OCI-LY7 (cell line): ENCODE results near the gene PFKP. TPM values are rescaled to one million over a fixed set of nuclear protein-coding genes. Genes with fewer than 3 reads are reported as not detected.

Experiments used
- BruUV-seq: library from RNA; stranded (reverse); fragments of 400-500 nt; replicated peaks from 2 replicates; lab custom pipeline; 2021; lab: Mats Ljungman, UMichigan
- CTCF ChIA-PET: fragments of 300-600 bp; sonication (Branson Sonifier 250); formaldehyde crosslinking; loops from one replicate; lab custom pipeline; 2022; ENCODE audit warnings: antibody characterized with exemption; ENCODE audit not compliant: unreplicated experiment; lab: Charles Lee
- POLR2A ChIA-PET: fragments of 300-600 bp; sonication (Branson Sonifier 250); formaldehyde crosslinking; loops from one replicate; lab custom pipeline; 2022; ENCODE audit warnings: antibody characterized with exemption; lab: Charles Lee
- DNase-seq: peaks from one replicate; pipeline ENCODE4 v3.0.0-alpha.2; 2015; ENCODE audit warnings: low spot score
- H2AFZ ChIP-seq: fragments of 200-600 bp; sonication (generic), shearing (Covaris generic); 2 replicates; pipeline ENCODE4 v1.6.1; 2014; ENCODE audit warnings: mild to moderate bottlenecking, antibody characterized with exemption, low read length, moderate library complexity
- H3K27ac ChIP-seq: fragments of 200-600 bp; sonication (generic); 2 replicates; pipeline ENCODE4 v1.5.1; 2014; ENCODE audit warnings: mixed run types, low read depth, mild to moderate bottlenecking, moderate library complexity, low read length, inconsistent platforms; ENCODE audit not compliant: poor library complexity, severe bottlenecking
- H3K36me3 ChIP-seq: fragments of 200-600 bp; sonication (generic); 2 replicates; pipeline ENCODE4 v1.6.1; 2014; ENCODE audit warnings: mild to moderate bottlenecking, antibody characterized with exemption, low read length, moderate library complexity, mixed read lengths; ENCODE audit not compliant: insufficient read depth
- H3K4me1 ChIP-seq: fragments of 200-600 bp; sonication (generic); 2 replicates; pipeline ENCODE4 v1.5.1; 2014; ENCODE audit warnings: mild to moderate bottlenecking, low read length; ENCODE audit not compliant: insufficient read depth, poor library complexity, severe bottlenecking
- H3K4me2 ChIP-seq: fragments of 200-600 bp; sonication (generic); 2 replicates; pipeline ENCODE4 v1.6.1; 2014; ENCODE audit warnings: mild to moderate bottlenecking, low read length
- H3K4me3 ChIP-seq: fragments of 200-600 bp; sonication (generic); 2 replicates; pipeline ENCODE4 v1.5.1; 2014; ENCODE audit warnings: mild to moderate bottlenecking, low read depth, low read length; ENCODE audit not compliant: poor library complexity, severe bottlenecking
- H3K79me2 ChIP-seq: fragments of 200-600 bp; sonication (generic); 2 replicates; pipeline ENCODE4 v1.6.1; 2016; ENCODE audit warnings: low read depth, mild to moderate bottlenecking, low read length, moderate library complexity, mixed read lengths; ENCODE audit not compliant: insufficient read depth
- H3K9me2 ChIP-seq: fragments of 200-600 bp; sonication (generic); 2 replicates; pipeline ENCODE4 v1.6.1; 2016; ENCODE audit warnings: mild to moderate bottlenecking, low read length, mixed read lengths; ENCODE audit not compliant: insufficient read depth
- H3K9me3 ChIP-seq: fragments of 200-600 bp; sonication (generic); 2 replicates; pipeline ENCODE4 v1.6.1; 2014; ENCODE audit warnings: mild to moderate bottlenecking, mixed run types, low read length, mixed read lengths
- H4K20me1 ChIP-seq: fragments of 200-600 bp; sonication (generic); 2 replicates; pipeline ENCODE4 v1.6.1; 2014; ENCODE audit warnings: mild to moderate bottlenecking, antibody characterized with exemption, low read length, moderate library complexity, mixed read lengths; ENCODE audit not compliant: insufficient read depth
- EZH2phosphoT487 ChIP-seq: fragments of 200-600 bp; sonication (generic); IDR thresholded peaks from 2 replicates; pipeline ENCODE4 v1.6.1; 2018; ENCODE audit warnings: low read depth, borderline replicate concordance, mild to moderate bottlenecking, mixed run types, antibody characterized with exemption, low read length, moderate library complexity, mixed read lengths
- intact Hi-C: fragments of 100-400 bp; cut with micrococcal nuclease; formaldehyde crosslinking; loops from one replicate; pipeline ENCODE4 v1.10.0; 2022; ENCODE audit not compliant: unreplicated experiment
- total RNA-seq, 2 experiments: library from RNA; depleted of rRNA in 1 of 2; stranded (reverse); fragments of >200 nt in 1 of 2; shearing (Covaris generic) in 1 of 2; gene quantifications; 2 replicates each; pipeline ENCODE4 v1.2.3, GENCODE V29; 2014 to 2022
- TF ChIP-seq, protein P1 (sequence below): fragments of 200-600 bp; sonication (generic); conservative IDR thresholded peaks from 2 replicates; pipeline ENCODE4 v1.5.1; 2014; ENCODE audit warnings: mild to moderate bottlenecking, antibody characterized with exemption, low read length, moderate library complexity, mixed read lengths

Gene PFKP
- total RNA-seq, 2 experiments from 2014 or later = 85.4 to 154 TPM

DNA sequence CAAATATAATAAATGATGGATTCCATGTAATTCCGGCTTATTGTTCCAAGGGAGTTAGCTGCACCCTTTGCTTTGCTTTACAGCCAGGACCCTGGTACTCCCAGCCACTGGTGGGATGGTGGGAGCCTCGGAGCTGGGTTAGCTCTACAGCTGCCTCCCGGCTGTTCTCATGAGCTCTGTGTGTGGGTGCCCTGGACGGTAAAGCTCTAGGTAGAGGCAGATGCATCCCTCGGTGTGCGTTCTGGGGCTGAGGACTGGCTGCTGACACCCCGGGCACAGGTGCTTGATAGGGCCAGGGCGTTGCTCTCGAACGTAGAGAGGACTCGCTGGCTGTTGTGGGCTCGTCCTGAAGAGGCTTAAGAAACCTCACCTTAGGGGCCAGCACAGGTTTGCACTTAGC is 50.1 kb downstream of the PFKP start:
- POLR2A ChIA-PET = interaction anchor here (1.2 kb wide), 1 partner anchor 26 kb away, joined by 3 read pairs; no protein-coding TSS in a partner anchor
- H3K4me2 ChIP-seq = no peak overlapping the region
- no peak for DNase-seq
- H3K9me3 ChIP-seq = no peaks in the 10 kb centered on the region
- H3K36me3 ChIP-seq = peaks cover 93% of the 10 kb centered on the region
- no peaks in the 10 kb centered on the region for H4K20me1 ChIP-seq
- TF ChIP-seq, protein P1, sequence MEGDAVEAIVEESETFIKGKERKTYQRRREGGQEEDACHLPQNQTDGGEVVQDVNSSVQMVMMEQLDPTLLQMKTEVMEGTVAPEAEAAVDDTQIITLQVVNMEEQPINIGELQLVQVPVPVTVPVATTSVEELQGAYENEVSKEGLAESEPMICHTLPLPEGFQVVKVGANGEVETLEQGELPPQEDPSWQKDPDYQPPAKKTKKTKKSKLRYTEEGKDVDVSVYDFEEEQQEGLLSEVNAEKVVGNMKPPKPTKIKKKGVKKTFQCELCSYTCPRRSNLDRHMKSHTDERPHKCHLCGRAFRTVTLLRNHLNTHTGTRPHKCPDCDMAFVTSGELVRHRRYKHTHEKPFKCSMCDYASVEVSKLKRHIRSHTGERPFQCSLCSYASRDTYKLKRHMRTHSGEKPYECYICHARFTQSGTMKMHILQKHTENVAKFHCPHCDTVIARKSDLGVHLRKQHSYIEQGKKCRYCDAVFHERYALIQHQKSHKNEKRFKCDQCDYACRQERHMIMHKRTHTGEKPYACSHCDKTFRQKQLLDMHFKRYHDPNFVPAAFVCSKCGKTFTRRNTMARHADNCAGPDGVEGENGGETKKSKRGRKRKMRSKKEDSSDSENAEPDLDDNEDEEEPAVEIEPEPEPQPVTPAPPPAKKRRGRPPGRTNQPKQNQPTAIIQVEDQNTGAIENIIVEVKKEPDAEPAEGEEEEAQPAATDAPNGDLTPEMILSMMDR = no peak
- no peak for TF ChIP-seq EZH2phosphoT487
- no peaks in the 10 kb centered on the region for H3K79me2 ChIP-seq
- H3K4me3 ChIP-seq = no peak overlapping the region
- no peak overlapping the region for H3K27ac ChIP-seq
- BruUV-seq = no TSS peak
- H3K9me2 ChIP-seq = no peaks in the 10 kb centered on the region
- H3K4me1 ChIP-seq = no peaks in the 10 kb centered on the region
- H2AFZ ChIP-seq = no peak overlapping the region
- CTCF ChIA-PET = no interaction called here
- intact Hi-C loops = no loop called here

DNA sequence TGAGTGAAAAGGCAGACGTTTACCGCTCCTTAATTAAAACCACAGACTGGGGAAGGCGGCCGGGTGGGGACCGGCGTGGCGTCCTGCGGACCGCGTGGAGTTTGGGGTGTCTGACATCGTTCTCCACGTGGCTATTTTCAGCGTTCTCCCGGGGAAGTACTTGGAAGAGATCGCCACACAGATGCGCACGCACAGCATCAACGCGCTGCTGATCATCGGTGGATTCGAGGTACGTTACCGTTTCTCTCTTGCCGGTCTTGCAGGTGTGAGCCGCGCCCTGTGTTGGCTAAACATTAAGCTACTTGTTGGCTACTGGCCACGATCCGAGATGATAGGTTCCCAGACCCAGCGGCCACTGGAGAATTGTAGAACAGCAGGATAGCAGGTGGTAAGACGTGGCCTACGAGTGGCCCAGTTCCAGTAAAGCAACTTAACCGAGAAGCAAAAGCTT is 51.3 kb downstream of the PFKP start:
- intact Hi-C loops = no loop called here

More for the DNA sequence above, 51.3 kb downstream of the PFKP start:
- Histone ChIP-seq H3K36me3 (peaks cover 93% of the 10 kb centered on the region), H3K4me1 (no peaks in the 10 kb centered on the region), H3K9me2 (no peaks in the 10 kb centered on the region), H4K20me1 (no peaks in the 10 kb centered on the region), H3K79me2 (no peaks in the 10 kb centered on the region), H3K4me3 (no peak overlapping the region), H3K4me2 (no peak overlapping the region), H3K9me3 (no peaks in the 10 kb centered on the region), H3K27ac (no peak overlapping the region), H2AFZ (no peak overlapping the region)
- BruUV-seq = no TSS peak
- TF ChIP-seq EZH2phosphoT487 = no peak
- TF ChIP-seq, protein P1 = no peak
- DNase-seq = no peak
- CTCF ChIA-PET = no interaction called here
- POLR2A ChIA-PET = interaction anchor here (0.5 kb wide), 1 partner anchor 1365 kb away, joined by 3 read pairs; no protein-coding TSS in a partner anchor
